WERI-Rb-1 (cell line): ENCODE data around the gene POLR3F.

ENCODE experiments used
- DNase-seq: peaks from one replicate; pipeline ENCODE4 v3.0.0-alpha.2; 2020
- H3K27ac ChIP-seq: fragments of 250-450 bp; sonication (Bioruptor Pico); 2 replicates; pipeline ENCODE4 v1.5.1; 2020; ENCODE audit warnings: mild to moderate bottlenecking, moderate library complexity
- H3K27me3 ChIP-seq: fragments of 250-450 bp; sonication (Bioruptor Pico); 2 replicates; pipeline ENCODE4 v1.5.1; 2021; ENCODE audit warnings: mild to moderate bottlenecking, low read depth, moderate library complexity; ENCODE audit not compliant: insufficient read depth, severe bottlenecking
- H3K36me3 ChIP-seq: fragments of 250-450 bp; sonication (Bioruptor Pico); 2 replicates; pipeline ENCODE4 v1.5.1; 2020; ENCODE audit warnings: mild to moderate bottlenecking, moderate library complexity
- H3K4me3 ChIP-seq: 2 replicates; pipeline ENCODE4 v1.5.1; 2011; ENCODE audit warnings: low read depth, mild to moderate bottlenecking, control low read depth, low read length
- H3K9me3 ChIP-seq: fragments of 250-450 bp; sonication (Bioruptor Pico); 2 replicates; pipeline ENCODE4 v1.5.1; 2021; ENCODE audit warnings: mild to moderate bottlenecking, moderate library complexity; ENCODE audit not compliant: severe bottlenecking
- CTCF ChIP-seq: IDR thresholded peaks from 2 replicates; pipeline ENCODE4 v1.5.1; 2011; ENCODE audit warnings: low read depth, mild to moderate bottlenecking, control low read depth, inconsistent platforms, low read length

POLR3F gene

GRCh38 chr20:18466574-18466893 lies 656 bp upstream of the POLR3F start:
- Histone ChIP-seq H3K9me3 (no peaks in the 10 kb centered on the region), H3K4me3 (peak overlapping the region; percentile 94), H3K27ac (peak overlapping the region; percentile 96), H3K36me3 (peaks cover 5% of the 10 kb centered on the region), H3K27me3 (no peaks in the 10 kb centered on the region)
- no peak for DNase-seq
- TF ChIP-seq CTCF: no peak

GRCh38 chr20:18477218-18477617 lies 10.0 kb downstream of the POLR3F start:
- DNase-seq: no peak
- TF ChIP-seq CTCF: no peak
- Histone ChIP-seq H3K4me3 (no peak overlapping the region), H3K9me3 (no peaks in the 10 kb centered on the region), H3K36me3 (peaks cover 54% of the 10 kb centered on the region), H3K27me3 (no peaks in the 10 kb centered on the region), H3K27ac (no peak overlapping the region)

DNA sequence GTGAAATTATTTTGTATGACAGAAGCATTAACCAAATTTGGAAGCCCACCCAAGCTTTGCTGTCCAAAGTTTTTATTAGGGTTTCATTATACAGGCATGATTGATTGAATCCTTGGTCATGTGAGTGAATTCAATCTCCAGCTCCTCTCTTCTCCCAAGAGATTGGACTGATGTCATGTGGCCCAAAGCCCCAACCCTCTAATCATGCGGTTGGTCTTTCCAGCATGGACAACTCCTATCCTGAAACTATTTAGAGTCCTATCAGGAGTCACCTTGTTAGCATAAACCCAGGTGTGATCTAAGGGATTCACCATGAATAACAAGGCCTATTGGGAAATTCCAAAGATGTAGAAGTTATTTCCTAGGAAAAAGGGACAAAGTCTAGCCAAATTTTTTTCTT lies 10.6 kb downstream of the POLR3F start:
- no peak for DNase-seq
- H3K27me3 ChIP-seq: no peaks in the 10 kb centered on the region
- TF ChIP-seq CTCF: no peak
- H3K36me3 ChIP-seq: peaks cover 60% of the 10 kb centered on the region
- no peak overlapping the region for H3K27ac ChIP-seq
- H3K9me3 ChIP-seq: no peaks in the 10 kb centered on the region
- no peak overlapping the region for H3K4me3 ChIP-seq

GRCh38 chr20:18481596-18481995 lies 14.4 kb downstream of the POLR3F start:
- H3K27me3 ChIP-seq: no peaks in the 10 kb centered on the region
- no peak overlapping the region for H3K4me3 ChIP-seq
- no peaks in the 10 kb centered on the region for H3K9me3 ChIP-seq
- DNase-seq: no peak
- TF ChIP-seq CTCF: no peak
- no peak overlapping the region for H3K27ac ChIP-seq
- peaks cover 56% of the 10 kb centered on the region for H3K36me3 ChIP-seq

DNA sequence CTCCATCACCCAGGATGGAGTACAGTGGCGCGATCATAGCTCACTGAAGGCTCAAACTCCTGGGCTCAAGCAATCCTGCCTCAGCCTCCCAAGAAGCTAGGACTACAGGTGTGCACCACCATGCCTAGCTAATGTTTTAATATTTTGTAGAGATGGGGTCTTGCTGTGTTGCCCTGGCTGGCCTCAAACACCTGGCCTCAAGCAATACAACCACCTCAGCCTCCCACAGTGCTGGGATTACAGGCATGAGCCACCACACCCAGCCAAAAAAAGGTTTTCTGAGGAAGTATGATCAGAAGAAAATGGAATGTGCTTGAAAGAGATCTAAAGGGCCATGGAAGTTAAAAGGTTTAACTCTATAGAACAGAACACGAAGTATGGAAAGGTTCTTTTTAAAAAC lies 21.1 kb downstream of the POLR3F start:
- Histone ChIP-seq H3K27me3 (no peaks in the 10 kb centered on the region), H3K9me3 (no peaks in the 10 kb centered on the region), H3K36me3 (peaks cover 73% of the 10 kb centered on the region), H3K4me3 (no peak overlapping the region), H3K27ac (no peak overlapping the region)
- TF ChIP-seq CTCF: no peak
- no peak for DNase-seq

GRCh38 chr20:18496042-18496441 lies 28.9 kb downstream of the POLR3F start:
- Histone ChIP-seq H3K27me3 (no peaks in the 10 kb centered on the region), H3K4me3 (peak overlapping the region; percentile 88), H3K36me3 (peaks cover 24% of the 10 kb centered on the region), H3K27ac (no peak overlapping the region), H3K9me3 (no peaks in the 10 kb centered on the region)
- no peak for TF ChIP-seq CTCF
- no peak for DNase-seq
